ENCODE data around the gene CNTNAP2.

DNA sequence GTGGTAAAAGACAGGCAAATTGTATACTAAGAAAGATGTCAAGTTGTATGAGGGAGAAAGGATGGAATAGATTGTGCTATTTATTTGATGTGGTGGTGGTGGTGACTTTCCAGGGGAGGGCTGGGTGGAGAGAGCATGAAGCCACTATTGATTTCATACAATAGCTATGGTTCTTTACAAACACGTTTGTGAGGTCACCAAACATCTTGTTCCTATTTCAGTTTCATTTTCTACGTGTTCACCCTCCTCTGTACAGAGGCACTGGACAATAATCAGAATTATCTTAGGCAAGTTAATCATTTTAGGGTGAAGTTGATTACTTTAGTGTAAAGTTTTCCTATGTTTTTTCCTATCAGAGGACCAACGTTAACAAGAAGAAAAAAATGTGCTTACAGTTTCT is 10.3 kb upstream of the CNTNAP2 start:
- TF ChIP-seq SUZ12 (IDR thresholded peaks at IDR 0.05) (no peak), SP1 (IDR thresholded peaks at IDR 0.05) (no peak), L3MBTL2 (conservative IDR thresholded peaks at IDR 0.05) (no peak), LEF1 (IDR thresholded peaks at IDR 0.05; ENCODE audit: borderline replicate concordance) (no peak), TARDBP (IDR thresholded peaks at IDR 0.05) (no peak), HDGF (IDR thresholded peaks at IDR 0.05; ENCODE audit: borderline replicate concordance) (no peak), FOXA1 (IDR thresholded peaks at IDR 0.05) (no peak), ZNF384 (IDR thresholded peaks at IDR 0.05) (no peak), NFRKB (IDR thresholded peaks at IDR 0.05) (no peak), FOXK2 (IDR thresholded peaks at IDR 0.05) (no peak)
- TF ChIP-seq, protein P1, sequence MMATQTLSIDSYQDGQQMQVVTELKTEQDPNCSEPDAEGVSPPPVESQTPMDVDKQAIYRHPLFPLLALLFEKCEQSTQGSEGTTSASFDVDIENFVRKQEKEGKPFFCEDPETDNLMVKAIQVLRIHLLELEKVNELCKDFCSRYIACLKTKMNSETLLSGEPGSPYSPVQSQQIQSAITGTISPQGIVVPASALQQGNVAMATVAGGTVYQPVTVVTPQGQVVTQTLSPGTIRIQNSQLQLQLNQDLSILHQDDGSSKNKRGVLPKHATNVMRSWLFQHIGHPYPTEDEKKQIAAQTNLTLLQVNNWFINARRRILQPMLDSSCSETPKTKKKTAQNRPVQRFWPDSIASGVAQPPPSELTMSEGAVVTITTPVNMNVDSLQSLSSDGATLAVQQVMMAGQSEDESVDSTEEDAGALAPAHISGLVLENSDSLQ (IDR thresholded peaks at IDR 0.05), result no peak
